Fibroblast of pulmonary artery (primary cell): ENCODE data around the gene SYNRG.
"Not testable (repeated sequence)": the region's sequence is repeated elsewhere in the genome, so short reads cannot be mapped to it uniquely, and the experiment has no call there.

Experiments
- DNase-seq: peaks from one replicate; pipeline ENCODE4 v3.0.0-alpha.2; 2010; ENCODE audit warnings: low read depth
- H3K4me3 ChIP-seq: replicated peaks from 2 replicates; pipeline ENCODE4 v1.5.1; 2011; ENCODE audit warnings: low read depth, mild to moderate bottlenecking, control low read depth, low read length, moderate library complexity
- CTCF ChIP-seq: IDR thresholded peaks from 2 replicates; pipeline ENCODE4 v1.5.1; 2011; ENCODE audit warnings: mild to moderate bottlenecking, control low read depth, low read length, inconsistent platforms; ENCODE audit errors: missing control alignments

The SYNRG gene

DNA sequence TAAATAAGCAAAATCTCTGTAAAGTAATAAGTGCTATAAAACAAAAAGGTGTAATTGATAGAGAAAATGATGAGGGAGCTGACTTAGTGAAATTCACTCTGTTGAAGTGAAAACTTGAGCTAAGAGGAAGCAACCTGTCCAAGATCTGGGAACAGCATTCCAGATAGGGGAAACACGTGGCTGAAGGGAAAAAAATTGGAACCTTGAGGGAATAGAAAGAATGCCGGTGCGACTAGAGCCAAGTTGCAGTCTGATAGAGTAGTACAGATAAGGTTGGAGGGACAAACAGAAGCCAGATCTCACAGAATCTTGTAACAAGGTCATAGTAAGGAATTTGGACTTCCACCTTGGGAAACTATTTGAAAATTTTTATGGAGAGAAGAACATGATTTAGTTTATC lies 34.7 kb upstream of the SYNRG start:
- peak; percentile 28 for DNase-seq
- no peak for TF ChIP-seq CTCF
- H3K4me3 ChIP-seq = peak overlapping the region; percentile 81

DNA sequence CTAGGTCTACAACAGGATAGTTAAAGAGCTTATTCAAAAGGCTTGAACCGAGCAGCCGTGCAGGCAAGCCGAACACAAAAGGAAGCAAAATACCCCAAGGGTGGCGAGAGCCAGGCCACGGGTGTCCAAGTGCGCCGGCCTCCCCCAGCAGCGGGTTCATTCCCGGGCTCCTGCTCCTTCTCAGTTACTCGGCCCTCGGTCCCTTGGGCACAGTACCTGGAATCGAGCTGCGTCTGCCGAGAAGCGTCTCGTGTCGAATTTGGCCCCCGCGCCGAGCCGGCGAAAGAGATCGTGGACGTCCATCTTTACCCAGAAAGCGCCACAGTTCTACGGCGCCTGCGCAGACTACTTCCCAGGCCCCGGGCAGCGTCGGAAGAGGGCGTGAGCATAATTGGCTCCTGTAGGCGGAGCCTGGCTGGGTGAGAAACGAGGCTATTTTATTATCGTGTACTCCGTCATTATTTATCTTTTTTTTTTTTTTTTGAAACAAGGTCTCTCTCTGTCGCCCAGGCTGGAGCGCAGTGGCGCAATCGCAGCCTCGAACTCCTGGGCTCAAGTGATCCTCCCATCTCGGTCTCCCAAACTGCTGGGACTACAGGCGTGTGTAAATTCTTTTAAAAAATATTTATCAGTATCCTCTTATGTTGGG lies 34.0 kb upstream of the SYNRG start, which contains the start of gene DDX52:
Gene DDX52 (minus strand): TSS at position 329 of the 649 bp plus-strand sequence. CDS start 26 bp downstream, at position 303.
- peak within 1 kb of the TSS; percentile 81 for H3K4me3 ChIP-seq
- TF ChIP-seq CTCF = no peak
- peak; percentile 94 for DNase-seq

DNA sequence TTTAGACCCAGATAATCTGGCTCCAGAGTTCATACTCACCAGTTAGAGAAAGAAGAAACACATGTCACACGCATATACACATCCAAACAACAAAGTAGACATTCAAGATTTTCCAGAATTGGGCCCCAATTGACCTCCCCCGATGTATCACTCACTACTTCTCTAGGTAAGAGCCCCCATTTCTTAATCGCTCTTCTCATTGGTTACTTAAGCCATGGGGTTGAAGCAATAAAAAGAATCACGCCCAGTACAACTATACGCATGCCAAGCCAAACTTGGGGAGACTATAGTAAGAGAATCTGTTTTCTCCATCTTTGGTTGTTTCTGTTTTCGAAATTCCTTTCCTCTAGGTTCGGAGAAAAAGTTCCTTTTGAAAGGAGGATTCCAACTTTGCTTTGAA lies 33.5 kb upstream of the SYNRG start:
- DNase-seq = peak; percentile 45
- H3K4me3 ChIP-seq = peak overlapping the region; percentile 81
- no peak for TF ChIP-seq CTCF

DNA sequence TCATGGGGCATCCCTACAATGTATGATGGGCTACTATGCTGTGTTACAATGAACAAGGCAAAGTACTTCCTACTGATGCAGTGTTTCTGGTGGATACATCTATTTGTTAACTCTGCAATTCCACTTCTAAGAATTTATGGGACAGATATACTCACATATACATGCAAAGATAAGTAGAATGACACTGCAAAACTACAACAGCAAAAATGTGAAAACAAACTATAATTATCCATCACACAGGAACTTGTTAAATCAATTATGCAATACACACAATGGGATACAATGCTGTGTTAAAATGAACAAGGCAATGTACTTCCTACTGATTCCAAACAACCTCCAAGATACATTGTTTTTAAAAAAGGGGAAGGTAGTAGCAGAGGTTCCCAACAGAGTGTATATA lies 30.8 kb upstream of the SYNRG start:
- TF ChIP-seq CTCF = no peak
- H3K4me3 ChIP-seq = no peak overlapping the region
- DNase-seq = no peak

- DNase-seq = no peak
- H3K4me3 ChIP-seq = no peak overlapping the region
- TF ChIP-seq CTCF = no peak
Measured at GRCh38 chr17:37637956-37638355, 28.7 kb upstream of the SYNRG start.

DNA sequence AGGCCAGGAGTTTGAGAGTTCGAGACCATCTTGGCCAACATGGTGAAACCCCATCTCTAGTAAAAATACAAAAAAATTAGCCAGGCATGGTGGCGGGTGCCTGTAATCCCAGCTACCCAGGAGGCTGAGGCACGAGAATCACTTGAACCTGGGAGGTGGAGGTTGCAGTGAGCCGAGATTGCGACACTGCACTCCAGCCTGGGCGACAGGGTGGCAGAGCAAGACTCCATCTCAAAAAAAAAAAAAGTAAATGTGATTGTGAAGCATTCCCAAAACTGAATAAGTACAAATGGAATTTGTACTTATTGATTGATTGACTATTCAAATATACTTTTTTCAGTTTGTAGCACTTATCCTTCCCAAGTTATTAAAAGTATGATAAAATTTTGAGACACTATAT lies 7.2 kb upstream of the SYNRG start:
- DNase-seq = not testable (repeated sequence)

GRCh38 chr17:37614823-37615222 lies 5.6 kb upstream of the SYNRG start:
- no peak for DNase-seq
- H3K4me3 ChIP-seq = no peak overlapping the region
- no peak for TF ChIP-seq CTCF

More for the DNA sequence above, 7.2 kb upstream of the SYNRG start:
- H3K4me3 ChIP-seq = not testable (repeated sequence)
